PC-3 (cell line): ENCODE data around the gene PHRF1.

Experiments
- EZH2 ChIP-seq: fragments of 300-600 bp; sonication (generic); IDR thresholded peaks from one replicate; pipeline ENCODE4 v1.6.1; 2017; ENCODE audit warnings: antibody characterized with exemption, mild to moderate bottlenecking, low read length; ENCODE audit not compliant: unreplicated experiment
- TF ChIP-seq, protein P1 (sequence below): fragments of 300-600 bp; sonication (generic); conservative IDR thresholded peaks from 2 replicates; pipeline ENCODE4 v1.5.1; 2017; ENCODE audit warnings: antibody characterized with exemption, low read depth, mild to moderate bottlenecking, low read length

DNA sequence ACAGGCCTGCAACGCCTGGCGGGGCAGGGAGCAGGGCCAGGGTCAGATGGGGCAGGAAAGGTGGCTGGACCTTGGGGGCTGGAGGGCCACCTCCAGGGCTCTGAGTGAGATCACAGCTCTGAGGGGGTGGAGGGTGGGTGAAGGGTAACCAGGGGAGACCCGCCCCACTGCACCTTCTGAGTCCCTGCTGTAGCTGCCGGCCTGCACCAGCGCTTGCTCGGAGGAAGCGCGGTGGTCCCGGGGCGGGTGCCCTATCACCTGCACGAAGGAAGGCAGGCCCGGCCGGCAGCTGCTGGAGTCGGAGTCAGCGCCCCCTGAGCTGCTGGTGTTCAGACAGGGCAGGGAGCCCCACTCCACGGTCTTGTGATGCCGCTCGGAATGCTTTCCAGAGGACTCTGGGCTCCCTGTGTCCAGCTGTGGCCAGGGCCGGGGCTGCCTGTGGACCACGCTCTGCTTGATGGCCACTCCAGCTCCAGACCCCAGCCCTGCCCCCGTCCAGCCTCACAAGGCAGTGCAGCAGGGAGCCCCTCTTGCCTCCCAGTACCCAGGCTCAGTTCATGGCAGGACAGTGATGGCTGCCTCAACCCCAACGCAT, 19.5 kb upstream of the PHRF1 start:
- TF ChIP-seq, protein P1, sequence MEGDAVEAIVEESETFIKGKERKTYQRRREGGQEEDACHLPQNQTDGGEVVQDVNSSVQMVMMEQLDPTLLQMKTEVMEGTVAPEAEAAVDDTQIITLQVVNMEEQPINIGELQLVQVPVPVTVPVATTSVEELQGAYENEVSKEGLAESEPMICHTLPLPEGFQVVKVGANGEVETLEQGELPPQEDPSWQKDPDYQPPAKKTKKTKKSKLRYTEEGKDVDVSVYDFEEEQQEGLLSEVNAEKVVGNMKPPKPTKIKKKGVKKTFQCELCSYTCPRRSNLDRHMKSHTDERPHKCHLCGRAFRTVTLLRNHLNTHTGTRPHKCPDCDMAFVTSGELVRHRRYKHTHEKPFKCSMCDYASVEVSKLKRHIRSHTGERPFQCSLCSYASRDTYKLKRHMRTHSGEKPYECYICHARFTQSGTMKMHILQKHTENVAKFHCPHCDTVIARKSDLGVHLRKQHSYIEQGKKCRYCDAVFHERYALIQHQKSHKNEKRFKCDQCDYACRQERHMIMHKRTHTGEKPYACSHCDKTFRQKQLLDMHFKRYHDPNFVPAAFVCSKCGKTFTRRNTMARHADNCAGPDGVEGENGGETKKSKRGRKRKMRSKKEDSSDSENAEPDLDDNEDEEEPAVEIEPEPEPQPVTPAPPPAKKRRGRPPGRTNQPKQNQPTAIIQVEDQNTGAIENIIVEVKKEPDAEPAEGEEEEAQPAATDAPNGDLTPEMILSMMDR, result no peak
- no peak for TF ChIP-seq EZH2
